ENCODE data around the gene PTPRG.

The PTPRG gene

DNA sequence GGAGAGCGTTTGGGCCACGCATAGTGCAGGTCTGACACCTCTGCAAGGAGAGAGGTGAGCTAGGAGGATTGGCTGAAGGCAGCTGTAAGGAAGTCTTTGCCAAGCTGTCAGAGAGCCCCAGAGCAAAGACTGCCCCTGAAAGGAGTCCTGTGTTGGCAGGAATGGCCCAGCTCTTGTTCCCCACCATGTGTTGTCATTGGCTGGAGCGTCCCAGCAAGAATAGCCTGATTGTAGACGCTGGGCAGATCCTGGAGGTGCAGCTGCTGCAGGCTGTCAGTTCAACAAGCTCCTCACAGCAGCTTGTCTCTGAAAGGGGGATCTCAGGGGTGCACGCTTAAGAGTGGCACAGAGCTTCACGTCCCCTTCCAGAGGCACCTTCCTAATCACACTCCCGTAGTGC lies 574.4 kb downstream of the PTPRG start:
- TF ChIP-seq, protein P1, sequence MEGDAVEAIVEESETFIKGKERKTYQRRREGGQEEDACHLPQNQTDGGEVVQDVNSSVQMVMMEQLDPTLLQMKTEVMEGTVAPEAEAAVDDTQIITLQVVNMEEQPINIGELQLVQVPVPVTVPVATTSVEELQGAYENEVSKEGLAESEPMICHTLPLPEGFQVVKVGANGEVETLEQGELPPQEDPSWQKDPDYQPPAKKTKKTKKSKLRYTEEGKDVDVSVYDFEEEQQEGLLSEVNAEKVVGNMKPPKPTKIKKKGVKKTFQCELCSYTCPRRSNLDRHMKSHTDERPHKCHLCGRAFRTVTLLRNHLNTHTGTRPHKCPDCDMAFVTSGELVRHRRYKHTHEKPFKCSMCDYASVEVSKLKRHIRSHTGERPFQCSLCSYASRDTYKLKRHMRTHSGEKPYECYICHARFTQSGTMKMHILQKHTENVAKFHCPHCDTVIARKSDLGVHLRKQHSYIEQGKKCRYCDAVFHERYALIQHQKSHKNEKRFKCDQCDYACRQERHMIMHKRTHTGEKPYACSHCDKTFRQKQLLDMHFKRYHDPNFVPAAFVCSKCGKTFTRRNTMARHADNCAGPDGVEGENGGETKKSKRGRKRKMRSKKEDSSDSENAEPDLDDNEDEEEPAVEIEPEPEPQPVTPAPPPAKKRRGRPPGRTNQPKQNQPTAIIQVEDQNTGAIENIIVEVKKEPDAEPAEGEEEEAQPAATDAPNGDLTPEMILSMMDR (conservative IDR thresholded peaks at IDR 0.05; ENCODE audit: low read depth, low read length): no peak
- no peak overlapping the region for H3K4me3 ChIP-seq (ENCODE audit: low read length)
- DNase-seq (ENCODE audit: low read depth): no peak

DNA sequence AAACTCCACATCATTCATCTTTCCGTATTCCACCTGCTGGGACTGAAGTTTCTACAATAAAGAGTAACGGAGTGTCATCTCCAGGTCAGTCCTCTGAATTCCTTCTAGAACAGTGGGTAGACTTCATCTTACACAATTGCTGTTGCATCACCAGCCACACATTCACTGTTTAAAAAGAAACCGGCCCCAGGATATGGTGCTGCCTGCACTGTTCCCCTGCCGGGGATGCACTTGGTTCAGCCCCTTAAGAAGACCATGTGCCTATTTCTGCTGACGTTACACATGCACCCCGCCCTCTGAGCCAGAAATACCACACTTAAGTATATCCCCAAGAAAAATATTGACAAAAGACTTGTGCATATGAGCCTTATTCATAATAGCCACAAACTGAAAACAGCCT lies 578.6 kb downstream of the PTPRG start:
- DNase-seq (ENCODE audit: low read depth): no peak
- TF ChIP-seq, protein P1 (conservative IDR thresholded peaks at IDR 0.05; ENCODE audit: low read depth, low read length): no peak
- H3K4me3 ChIP-seq (ENCODE audit: low read length): no peak overlapping the region

DNA sequence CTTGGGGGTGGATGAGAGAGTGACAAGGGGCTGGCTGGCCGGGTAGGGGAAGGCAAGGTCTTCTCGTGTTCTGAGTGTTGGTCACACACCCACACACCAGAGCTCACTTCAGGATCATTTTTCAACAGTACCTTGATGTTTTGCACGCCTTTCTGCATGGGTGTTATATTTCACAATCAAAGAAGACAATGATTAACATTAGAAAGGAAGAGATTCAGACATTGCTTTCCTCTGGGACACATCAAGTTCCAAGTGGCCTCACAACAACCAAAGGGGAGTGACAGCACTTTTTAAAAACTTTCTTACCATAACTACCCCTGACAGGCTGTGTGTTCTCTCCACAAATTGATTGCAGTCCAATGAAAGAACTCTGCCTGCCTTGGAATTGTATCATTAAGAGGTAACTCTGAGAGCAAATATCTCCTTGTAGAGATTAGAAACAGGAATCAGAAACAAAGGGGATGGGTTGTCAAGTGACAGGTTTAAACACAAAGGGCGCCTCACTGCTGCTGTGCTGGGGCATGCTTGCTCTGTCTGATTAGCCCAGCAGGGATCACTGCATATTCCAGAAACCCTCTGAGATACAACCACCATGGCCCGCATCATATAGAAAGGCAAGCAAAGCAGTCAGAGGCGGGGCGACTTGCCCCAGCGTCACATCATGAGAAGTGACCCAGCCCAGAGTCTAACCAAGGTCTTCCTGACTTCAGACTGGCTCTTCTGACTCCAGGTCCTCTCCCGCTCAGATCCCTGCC lies 581.1 kb downstream of the PTPRG start:
- no peak overlapping the region for H3K4me3 ChIP-seq (ENCODE audit: low read length)
- TF ChIP-seq, protein P1 (conservative IDR thresholded peaks at IDR 0.05; ENCODE audit: low read depth, low read length): no peak
- no peak for DNase-seq (ENCODE audit: low read depth)

DNA sequence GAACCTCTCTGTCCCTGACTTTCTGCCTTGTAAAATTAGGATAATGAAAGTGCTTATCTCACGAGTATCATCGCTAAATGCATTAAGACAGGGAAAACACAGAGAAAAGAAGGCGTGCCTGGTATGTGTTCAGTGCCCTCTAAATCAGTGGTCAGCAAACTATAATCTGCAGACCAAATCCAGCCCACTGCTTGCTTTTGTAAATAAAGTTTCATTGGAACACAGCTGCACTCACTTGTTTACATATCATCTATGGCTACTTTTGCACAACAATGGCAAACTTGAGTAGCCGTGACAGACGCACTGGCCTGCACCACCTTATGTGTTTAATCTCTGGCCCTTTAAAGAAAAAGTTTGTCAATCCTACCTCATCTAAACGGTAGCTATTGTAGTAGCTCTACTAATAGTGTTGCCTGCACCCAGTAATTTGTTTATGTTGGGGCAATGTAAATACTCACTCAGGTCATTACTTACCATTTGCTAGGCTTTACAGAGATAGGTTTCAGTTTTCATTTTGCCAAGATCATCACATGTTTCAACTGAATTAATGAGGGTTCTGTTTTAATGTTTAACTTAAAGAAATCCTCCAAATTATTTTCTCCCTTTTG lies 582.6 kb downstream of the PTPRG start:
- DNase-seq (ENCODE audit: low read depth): no peak
- TF ChIP-seq, protein P1 (conservative IDR thresholded peaks at IDR 0.05; ENCODE audit: low read depth, low read length): no peak
- no peak overlapping the region for H3K4me3 ChIP-seq (ENCODE audit: low read length)

DNA sequence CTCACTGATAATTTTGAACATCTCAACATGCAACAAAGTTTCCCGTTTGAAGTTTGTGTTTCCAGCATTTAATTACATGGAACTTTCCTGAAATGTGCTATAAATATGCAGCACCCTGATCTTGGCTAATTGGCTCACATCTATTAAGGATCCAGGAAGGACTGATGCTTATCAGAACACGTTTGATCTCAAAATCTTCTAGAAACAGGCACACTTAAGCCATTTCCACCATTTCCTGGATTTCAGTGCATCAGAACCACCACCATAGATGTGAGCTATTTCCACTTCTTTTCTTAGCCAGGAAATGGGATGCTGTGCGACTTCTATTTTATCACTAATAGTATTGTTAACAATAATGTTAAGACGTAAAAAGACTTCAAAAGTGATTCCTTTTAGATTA lies 583.1 kb downstream of the PTPRG start:
- DNase-seq (ENCODE audit: low read depth): no peak
- TF ChIP-seq, protein P1 (conservative IDR thresholded peaks at IDR 0.05; ENCODE audit: low read depth, low read length): no peak
- H3K4me3 ChIP-seq (ENCODE audit: low read length): no peak overlapping the region

DNA sequence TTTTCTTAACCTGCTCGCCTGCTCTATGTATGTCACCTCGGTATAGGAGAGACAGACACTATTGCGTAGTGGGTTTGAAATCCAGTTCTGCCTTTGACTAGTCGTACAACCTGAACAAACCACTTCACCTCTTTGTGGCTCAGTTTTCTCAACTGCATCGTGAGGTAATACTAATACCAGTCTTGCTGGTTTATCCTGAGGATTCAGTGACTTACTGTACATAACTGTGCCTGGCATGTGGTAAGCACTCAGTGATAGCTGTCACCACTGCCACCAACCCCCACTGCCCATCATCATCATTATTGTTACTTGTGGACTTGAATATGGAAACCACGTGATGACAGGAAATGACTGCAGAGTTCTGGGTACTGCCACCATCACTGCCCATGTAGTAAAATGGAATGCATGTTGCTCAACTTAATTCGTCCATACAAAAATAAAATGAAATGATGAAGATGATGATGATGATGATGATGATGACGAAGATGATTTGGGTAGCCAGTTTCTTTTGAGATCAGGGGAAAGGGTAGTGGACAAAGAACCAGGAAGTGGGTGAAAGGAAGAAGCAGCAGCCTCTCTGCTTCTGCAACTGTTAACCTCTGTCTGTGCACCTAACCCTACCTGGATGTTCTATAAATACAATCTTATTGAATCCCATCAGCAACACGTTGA lies 583.9 kb downstream of the PTPRG start:
- DNase-seq (ENCODE audit: low read depth): no peak
- TF ChIP-seq, protein P1 (conservative IDR thresholded peaks at IDR 0.05; ENCODE audit: low read depth, low read length): no peak

More for the DNA sequence above, 583.9 kb downstream of the PTPRG start:
- H3K4me3 ChIP-seq (ENCODE audit: low read length): no peak overlapping the region
